Natural killer cell (primary cell): ENCODE measurements around the gene MYEF2. TPM values are rescaled to one million over a fixed set of nuclear protein-coding genes. Genes with fewer than 3 reads are reported as not detected.

Experiments
- ATAC-seq, 3 donors: fragments of 150-1000 bp in 2 of 3; fragments of 200-7000 bp in 1 of 3; cut with Tn5 transposase; 1 replicate in 1 of 3; 2 replicates in 2 of 3; pipeline ENCODE4 v1.10.0; 2021; ENCODE audit warnings: mild to moderate bottlenecking in 2 of 3, moderate library complexity in 2 of 3
- DNase-seq, 2 donors: peaks; one replicate each; pipeline versions ENCODE4 v3.0.0 to v3.0.0-alpha.2; 2013 to 2021; ENCODE audit warnings: mixed read lengths in 1 of 2
- H3K27ac ChIP-seq: one replicate; pipeline ENCODE4 v1.5.1; 2013; ENCODE audit warnings: mild to moderate bottlenecking, low read length
- H3K27me3 ChIP-seq: one replicate; pipeline ENCODE4 v1.6.1; 2013; ENCODE audit warnings: low read length; ENCODE audit not compliant: control insufficient read depth, insufficient read depth
- H3K36me3 ChIP-seq: one replicate; pipeline ENCODE4 v1.6.1; 2013; ENCODE audit warnings: low read length; ENCODE audit not compliant: control insufficient read depth, insufficient read depth
- H3K4me1 ChIP-seq: one replicate; pipeline ENCODE4 v1.6.1; 2013; ENCODE audit warnings: low read length; ENCODE audit not compliant: control insufficient read depth, insufficient read depth
- H3K4me3 ChIP-seq: one replicate; pipeline ENCODE4 v1.5.1; 2013; ENCODE audit warnings: low read length
- H3K9me3 ChIP-seq: one replicate; pipeline ENCODE4 v1.6.1; 2013; ENCODE audit warnings: low read length; ENCODE audit not compliant: control insufficient read depth, insufficient read depth
- H3K27ac Mint-ChIP-seq, 2 donors: one replicate each; pipeline ENCODE4 v1.8.0; 2022; ENCODE audit warnings: mild to moderate bottlenecking in 2 of 2, mixed read lengths in 2 of 2, moderate library complexity in 1 of 2
- H3K27me3 Mint-ChIP-seq, 2 donors: one replicate each; pipeline ENCODE4 v1.8.0; 2022; ENCODE audit warnings: low read depth in 2 of 2, mixed read lengths in 2 of 2
- H3K36me3 Mint-ChIP-seq: one replicate; pipeline ENCODE4 v1.8.0; 2022; ENCODE audit warnings: mixed read lengths
- H3K4me1 Mint-ChIP-seq, 2 donors: one replicate each; pipeline ENCODE4 v1.8.0; 2022; ENCODE audit warnings: mixed read lengths in 2 of 2
- H3K4me3 Mint-ChIP-seq: one replicate; pipeline ENCODE4 v1.8.0; 2022; ENCODE audit warnings: mild to moderate bottlenecking, moderate library complexity, mixed read lengths
- H3K9me3 Mint-ChIP-seq, 2 donors: one replicate each; pipeline ENCODE4 v1.8.0; 2022; ENCODE audit warnings: mixed read lengths in 2 of 2
- CTCF ChIP-seq: fragments of 200-600 bp; IDR thresholded peaks from one replicate; pipeline ENCODE4 v1.8.0; 2022; ENCODE audit warnings: antibody characterized with exemption
- WGBS: methylation state at CpG from one replicate; pipeline ENCODE4 v1.1.7; 2013; ENCODE audit warnings: missing lambda C conversion rate; ENCODE audit not compliant: insufficient coverage; 5-methylcytosine and 5-hydroxymethylcytosine counted together
- intact Hi-C: fragments of 100-400 bp; cut with micrococcal nuclease; formaldehyde crosslinking; loops from one replicate; pipeline ENCODE4 v1.14.2; 2022
- total RNA-seq, 4 donors: library from RNA; stranded (reverse); fragments of 120-200 nt in 1 of 4; gene quantifications; one replicate each; pipeline versions ENCODE4 v1.2.3 to v1.2.4, GENCODE V29; 2013 to 2022

Gene MYEF2
- total RNA-seq, 3 donors from 2014 or later (not counting 1 experiment from before 2014, with no cell fraction given), result 9.0 to 12.5 (median 10.7) TPM

GRCh38 chr15:48084759-48085590 is 93.1 kb downstream of the MYEF2 start:
- Mint-ChIP-seq H3K4me1 (no peaks in the 10 kb centered on the region), H3K9me3 (no peaks in the 10 kb centered on the region), H3K36me3 (no peaks in the 10 kb centered on the region), H3K27ac (no peak overlapping the region), H3K27me3 (peaks cover 0 to 3% of the 10 kb centered on the region in 2 donors), H3K4me3 (no peak overlapping the region)
- no peak for ATAC-seq
- Histone ChIP-seq H3K27me3 (no peaks in the 10 kb centered on the region), H3K36me3 (no peaks in the 10 kb centered on the region), H3K9me3 (no peaks in the 10 kb centered on the region), H3K27ac (no peak overlapping the region), H3K4me3 (no peak overlapping the region), H3K4me1 (no peaks in the 10 kb centered on the region)
- no peak for TF ChIP-seq CTCF
- 75% methylated on average over 6 of the region's 6 CpGs for WGBS
- intact Hi-C loops, result no loop called here
- DNase-seq, result no peak

Other genes starting within 250 kb of the MYEF2 start
- gene SLC24A5, start 57.3 kb downstream of the MYEF2 start, total RNA-seq, result not detected
- gene CTXN2, start 13.4 kb upstream of the MYEF2 start, total RNA-seq, result not detected
- gene SLC12A1, start 28.0 kb upstream of the MYEF2 start, total RNA-seq, result not detected
- gene DUT, start 153.1 kb upstream of the MYEF2 start, total RNA-seq, result 10 to 100 TPM; 34.4 to 48.3 (median 44.8) TPM